ENCODE measurements around the gene MLLT3. TPM values are rescaled to one million over a fixed set of nuclear protein-coding genes. Genes with fewer than 3 reads are reported as not detected.

Gene MLLT3
- total RNA-seq, 1 donor from 2014 or later: 7.7 TPM

DNA sequence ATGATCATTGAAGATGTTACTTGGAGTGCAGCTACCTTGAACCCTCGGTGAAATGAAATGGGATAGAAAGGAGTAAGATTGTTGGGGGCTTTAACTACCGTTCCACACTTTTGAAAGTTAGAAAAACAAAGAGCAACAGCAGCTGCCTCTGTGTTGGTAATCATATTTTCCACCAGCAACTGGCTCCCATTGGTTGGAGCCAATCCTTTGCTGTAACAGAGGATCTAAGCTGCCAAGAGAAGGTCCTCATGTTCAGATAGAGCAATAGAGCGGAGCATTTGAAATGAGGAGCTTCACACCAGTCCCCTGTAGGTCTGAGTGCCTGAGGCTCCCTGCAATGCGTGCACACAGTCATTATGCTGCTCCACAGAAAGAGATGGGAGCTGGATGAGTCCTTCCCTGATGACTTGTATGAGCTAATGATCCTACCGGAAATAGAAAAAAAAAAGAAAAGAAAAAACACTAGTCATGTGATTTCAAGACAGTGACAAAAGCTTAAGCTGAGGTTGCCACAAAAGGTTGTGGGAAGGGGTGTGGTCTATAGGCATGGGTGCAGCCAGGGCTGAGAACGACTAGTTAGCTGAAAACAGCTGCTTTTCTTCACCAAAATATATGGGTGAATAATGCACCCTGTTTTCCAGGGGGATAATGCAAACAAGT is 300.7 kb downstream of the MLLT3 start:
- DNase-seq (ENCODE audit: low spot score): no peak
- no peak overlapping the region for H3K27ac Mint-ChIP-seq (ENCODE audit: unreplicated experiment)
- no peak overlapping the region for H3K4me3 Mint-ChIP-seq (ENCODE audit: unreplicated experiment)
- H3K27me3 Mint-ChIP-seq (ENCODE audit: low read depth): peaks cover 4% of the 10 kb centered on the region
- peaks cover 27% of the 10 kb centered on the region for H3K4me1 Mint-ChIP-seq (ENCODE audit: low read depth)
- TF ChIP-seq, protein P1, sequence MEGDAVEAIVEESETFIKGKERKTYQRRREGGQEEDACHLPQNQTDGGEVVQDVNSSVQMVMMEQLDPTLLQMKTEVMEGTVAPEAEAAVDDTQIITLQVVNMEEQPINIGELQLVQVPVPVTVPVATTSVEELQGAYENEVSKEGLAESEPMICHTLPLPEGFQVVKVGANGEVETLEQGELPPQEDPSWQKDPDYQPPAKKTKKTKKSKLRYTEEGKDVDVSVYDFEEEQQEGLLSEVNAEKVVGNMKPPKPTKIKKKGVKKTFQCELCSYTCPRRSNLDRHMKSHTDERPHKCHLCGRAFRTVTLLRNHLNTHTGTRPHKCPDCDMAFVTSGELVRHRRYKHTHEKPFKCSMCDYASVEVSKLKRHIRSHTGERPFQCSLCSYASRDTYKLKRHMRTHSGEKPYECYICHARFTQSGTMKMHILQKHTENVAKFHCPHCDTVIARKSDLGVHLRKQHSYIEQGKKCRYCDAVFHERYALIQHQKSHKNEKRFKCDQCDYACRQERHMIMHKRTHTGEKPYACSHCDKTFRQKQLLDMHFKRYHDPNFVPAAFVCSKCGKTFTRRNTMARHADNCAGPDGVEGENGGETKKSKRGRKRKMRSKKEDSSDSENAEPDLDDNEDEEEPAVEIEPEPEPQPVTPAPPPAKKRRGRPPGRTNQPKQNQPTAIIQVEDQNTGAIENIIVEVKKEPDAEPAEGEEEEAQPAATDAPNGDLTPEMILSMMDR (IDR thresholded peaks at IDR 0.05): no peak
- no peaks in the 10 kb centered on the region for H3K36me3 Mint-ChIP-seq (ENCODE audit: low read depth)
- no peaks in the 10 kb centered on the region for H3K9me3 Mint-ChIP-seq (ENCODE audit: low read depth)

DNA sequence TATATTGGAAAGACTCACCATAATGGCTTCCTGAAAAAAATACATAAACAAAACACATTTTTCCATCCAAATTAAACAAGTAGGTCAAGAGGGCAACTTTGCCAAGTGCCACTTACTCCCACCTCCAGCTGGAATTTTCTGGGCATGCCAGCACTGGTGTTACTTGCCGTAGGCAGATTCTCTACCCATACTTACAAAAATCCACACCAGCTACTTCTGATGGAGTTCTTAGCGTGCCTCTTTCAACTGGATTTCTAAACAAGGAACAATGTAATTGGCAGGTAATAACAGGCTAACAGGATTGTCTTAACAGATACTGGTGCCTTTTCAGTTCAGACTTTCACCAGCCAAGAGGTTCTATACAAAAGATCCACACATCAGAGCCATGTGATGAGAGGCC is 301.4 kb downstream of the MLLT3 start:
- Mint-ChIP-seq H3K9me3 (ENCODE audit: low read depth) (no peaks in the 10 kb centered on the region), H3K36me3 (ENCODE audit: low read depth) (no peaks in the 10 kb centered on the region), H3K27me3 (ENCODE audit: low read depth) (peaks cover 4% of the 10 kb centered on the region), H3K4me3 (ENCODE audit: unreplicated experiment) (no peak overlapping the region), H3K27ac (ENCODE audit: unreplicated experiment) (no peak overlapping the region), H3K4me1 (ENCODE audit: low read depth) (peaks cover 32% of the 10 kb centered on the region)
- TF ChIP-seq, protein P1 (IDR thresholded peaks at IDR 0.05): no peak
- no peak for DNase-seq (ENCODE audit: low spot score)

DNA sequence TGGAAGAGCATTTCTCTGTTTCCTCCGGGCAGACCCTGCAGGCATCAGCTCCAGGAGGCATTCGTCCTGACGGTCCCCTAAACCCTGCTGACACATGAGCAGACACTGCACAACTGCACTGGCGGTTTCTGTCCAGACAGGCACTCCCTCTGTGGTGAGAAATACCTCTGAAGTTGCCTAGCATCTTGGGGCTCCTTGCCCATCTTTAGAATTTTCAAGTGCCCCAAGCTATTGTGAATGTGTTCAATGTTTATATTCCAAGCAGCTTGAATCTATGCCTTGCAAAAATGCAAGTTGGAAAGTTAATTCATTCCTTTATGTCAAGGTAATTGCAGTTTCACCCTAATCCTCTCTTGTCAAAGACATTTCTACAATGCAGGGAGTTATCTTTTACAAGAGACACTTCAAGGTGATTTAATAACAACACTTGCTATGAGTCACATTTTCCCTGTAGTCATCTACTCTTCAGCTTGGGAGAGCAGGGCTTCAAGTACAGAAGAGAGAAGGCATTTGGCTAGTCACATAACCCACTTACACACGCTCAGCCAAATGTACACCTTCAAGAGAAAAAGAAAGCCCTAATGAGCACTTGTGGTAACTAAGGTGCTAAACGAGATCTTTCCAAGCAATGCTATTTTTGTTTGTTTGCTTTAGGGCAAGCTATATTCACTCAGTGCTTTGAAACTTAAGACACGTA is 302.5 kb downstream of the MLLT3 start:
- TF ChIP-seq, protein P1 (IDR thresholded peaks at IDR 0.05): no peak
- H3K36me3 Mint-ChIP-seq (ENCODE audit: low read depth): no peaks in the 10 kb centered on the region
- DNase-seq (ENCODE audit: low spot score): no peak
- no peak overlapping the region for H3K27ac Mint-ChIP-seq (ENCODE audit: unreplicated experiment)
- peaks cover 2% of the 10 kb centered on the region for H3K9me3 Mint-ChIP-seq (ENCODE audit: low read depth)
- H3K4me3 Mint-ChIP-seq (ENCODE audit: unreplicated experiment): no peak overlapping the region
- H3K27me3 Mint-ChIP-seq (ENCODE audit: low read depth): peaks cover 3% of the 10 kb centered on the region
- peaks cover 43% of the 10 kb centered on the region for H3K4me1 Mint-ChIP-seq (ENCODE audit: low read depth)

DNA sequence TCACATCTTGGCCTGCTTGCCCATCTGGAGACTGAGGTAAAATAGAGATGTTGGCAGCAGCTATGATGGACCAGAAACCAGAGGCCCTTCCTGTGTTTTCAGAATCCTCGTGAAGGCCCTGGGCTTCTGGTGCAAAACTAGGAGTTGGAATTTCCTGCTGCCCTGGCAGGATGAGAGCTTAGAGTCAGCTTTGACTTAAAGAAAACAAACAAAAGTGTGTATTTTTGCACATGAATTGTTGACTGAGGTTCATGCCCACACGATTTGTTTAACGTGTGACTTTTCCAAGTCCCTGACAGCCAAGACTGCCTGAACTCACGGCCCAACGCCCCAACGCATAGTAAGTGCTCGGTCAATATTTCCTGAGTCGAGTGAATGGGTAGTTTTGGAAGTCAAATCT is 303.1 kb downstream of the MLLT3 start:
- TF ChIP-seq, protein P1 (IDR thresholded peaks at IDR 0.05): no peak
- no peak overlapping the region for H3K27ac Mint-ChIP-seq (ENCODE audit: unreplicated experiment)
- peaks cover 43% of the 10 kb centered on the region for H3K4me1 Mint-ChIP-seq (ENCODE audit: low read depth)
- peaks cover 2% of the 10 kb centered on the region for H3K9me3 Mint-ChIP-seq (ENCODE audit: low read depth)
- DNase-seq (ENCODE audit: low spot score): no peak
- no peaks in the 10 kb centered on the region for H3K27me3 Mint-ChIP-seq (ENCODE audit: low read depth)
- no peak overlapping the region for H3K4me3 Mint-ChIP-seq (ENCODE audit: unreplicated experiment)
- no peaks in the 10 kb centered on the region for H3K36me3 Mint-ChIP-seq (ENCODE audit: low read depth)

DNA sequence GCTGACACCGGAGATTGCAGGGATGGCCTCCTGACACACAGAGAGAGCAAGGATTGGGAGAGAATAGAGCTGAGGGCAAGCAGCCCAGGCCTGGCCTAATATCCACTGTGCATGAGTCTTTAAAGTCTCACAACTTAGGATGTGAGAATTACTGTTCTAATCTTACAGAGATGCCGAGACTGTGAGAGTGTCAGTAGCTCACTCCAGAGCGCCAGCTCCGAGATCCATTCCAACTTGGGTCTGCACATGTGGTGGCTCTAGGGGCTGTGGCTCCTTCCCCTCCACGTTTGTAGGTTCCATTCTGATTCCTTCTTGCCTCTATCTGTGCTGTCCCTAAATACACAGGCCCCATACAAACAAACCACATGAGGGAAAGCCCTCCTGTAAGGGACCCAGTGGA is 304.6 kb downstream of the MLLT3 start:
- Mint-ChIP-seq H3K4me3 (ENCODE audit: unreplicated experiment) (no peak overlapping the region), H3K27me3 (ENCODE audit: low read depth) (no peaks in the 10 kb centered on the region)

More for the DNA sequence above, 304.6 kb downstream of the MLLT3 start:
- H3K27ac Mint-ChIP-seq (ENCODE audit: unreplicated experiment): no peak overlapping the region
- no peaks in the 10 kb centered on the region for H3K36me3 Mint-ChIP-seq (ENCODE audit: low read depth)
- no peak for DNase-seq (ENCODE audit: low spot score)
- peaks cover 58% of the 10 kb centered on the region for H3K4me1 Mint-ChIP-seq (ENCODE audit: low read depth)
- H3K9me3 Mint-ChIP-seq (ENCODE audit: low read depth): peaks cover 6% of the 10 kb centered on the region
- TF ChIP-seq, protein P1 (IDR thresholded peaks at IDR 0.05): no peak
